ENCODE data around the gene CCDC73. TPM values are rescaled to one million over a fixed set of nuclear protein-coding genes. Genes with fewer than 3 reads are reported as not detected.

CCDC73 gene
- total and polyA plus RNA-seq, 2 donors from 2014 or later, result 0.25 to 0.47 TPM

- no peaks in the 10 kb centered on the region for H3K27me3 ChIP-seq (ENCODE audit: control insufficient read depth, insufficient read depth, low read length)
- intact Hi-C loops (cut with DNase I), result no loop called here
- H3K9ac ChIP-seq (ENCODE audit: low read length in 3 of 3), result no peak overlapping the region
- DNase-seq (peak in 2 of 5 donors; percentile 42 to 46), FAIRE-seq (no peak)
- no peak overlapping the region for H3K27ac ChIP-seq (ENCODE audit: low read depth in 2 of 2, low read length in 2 of 2)
- TF ChIP-seq, protein P1, sequence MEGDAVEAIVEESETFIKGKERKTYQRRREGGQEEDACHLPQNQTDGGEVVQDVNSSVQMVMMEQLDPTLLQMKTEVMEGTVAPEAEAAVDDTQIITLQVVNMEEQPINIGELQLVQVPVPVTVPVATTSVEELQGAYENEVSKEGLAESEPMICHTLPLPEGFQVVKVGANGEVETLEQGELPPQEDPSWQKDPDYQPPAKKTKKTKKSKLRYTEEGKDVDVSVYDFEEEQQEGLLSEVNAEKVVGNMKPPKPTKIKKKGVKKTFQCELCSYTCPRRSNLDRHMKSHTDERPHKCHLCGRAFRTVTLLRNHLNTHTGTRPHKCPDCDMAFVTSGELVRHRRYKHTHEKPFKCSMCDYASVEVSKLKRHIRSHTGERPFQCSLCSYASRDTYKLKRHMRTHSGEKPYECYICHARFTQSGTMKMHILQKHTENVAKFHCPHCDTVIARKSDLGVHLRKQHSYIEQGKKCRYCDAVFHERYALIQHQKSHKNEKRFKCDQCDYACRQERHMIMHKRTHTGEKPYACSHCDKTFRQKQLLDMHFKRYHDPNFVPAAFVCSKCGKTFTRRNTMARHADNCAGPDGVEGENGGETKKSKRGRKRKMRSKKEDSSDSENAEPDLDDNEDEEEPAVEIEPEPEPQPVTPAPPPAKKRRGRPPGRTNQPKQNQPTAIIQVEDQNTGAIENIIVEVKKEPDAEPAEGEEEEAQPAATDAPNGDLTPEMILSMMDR (IDR thresholded peaks at IDR 0.05; ENCODE audit: borderline replicate concordance, extremely low read depth, insufficient read depth), result no peak
- H3K36me3 ChIP-seq (ENCODE audit: control insufficient read depth in 2 of 3, insufficient read depth in 3 of 3, low read length in 3 of 3), result no peaks in the 10 kb centered on the region
- H3K4me3 ChIP-seq (ENCODE audit: low read length in 3 of 3), result no peak overlapping the region
- no peaks in the 10 kb centered on the region for H3K4me1 ChIP-seq (ENCODE audit: control insufficient read depth in 2 of 3, insufficient read depth in 2 of 3, low read depth in 1 of 3, low read length in 3 of 3)
- H3K9me3 ChIP-seq (ENCODE audit: control insufficient read depth in 2 of 3, insufficient read depth in 1 of 3, low read length in 3 of 3), result no peaks in the 10 kb centered on the region
Observed at GRCh38 chr11:32576456-32576855, 218.0 kb downstream of the CCDC73 start.

GRCh38 chr11:32575070-32575469 is 219.4 kb downstream of the CCDC73 start:
- Histone ChIP-seq H3K27ac (ENCODE audit: low read depth in 2 of 2, low read length in 2 of 2) (no peak overlapping the region), H3K4me1 (ENCODE audit: control insufficient read depth in 2 of 3, insufficient read depth in 2 of 3, low read depth in 1 of 3, low read length in 3 of 3) (peaks cover 0 to 4% (median 0%) of the 10 kb centered on the region in 3 donors), H3K9me3 (ENCODE audit: control insufficient read depth in 2 of 3, insufficient read depth in 1 of 3, low read length in 3 of 3) (no peaks in the 10 kb centered on the region), H3K9ac (ENCODE audit: low read length in 3 of 3) (no peak overlapping the region), H3K36me3 (ENCODE audit: control insufficient read depth in 2 of 3, insufficient read depth in 3 of 3, low read length in 3 of 3) (no peaks in the 10 kb centered on the region), H3K4me3 (ENCODE audit: low read length in 3 of 3) (no peak overlapping the region), H3K27me3 (ENCODE audit: control insufficient read depth, insufficient read depth, low read length) (no peaks in the 10 kb centered on the region)
- intact Hi-C loops (cut with DNase I), result no loop called here
- TF ChIP-seq, protein P1 (IDR thresholded peaks at IDR 0.05; ENCODE audit: borderline replicate concordance, extremely low read depth, insufficient read depth), result no peak
- FAIRE-seq (no peak), DNase-seq (no peak)

DNA sequence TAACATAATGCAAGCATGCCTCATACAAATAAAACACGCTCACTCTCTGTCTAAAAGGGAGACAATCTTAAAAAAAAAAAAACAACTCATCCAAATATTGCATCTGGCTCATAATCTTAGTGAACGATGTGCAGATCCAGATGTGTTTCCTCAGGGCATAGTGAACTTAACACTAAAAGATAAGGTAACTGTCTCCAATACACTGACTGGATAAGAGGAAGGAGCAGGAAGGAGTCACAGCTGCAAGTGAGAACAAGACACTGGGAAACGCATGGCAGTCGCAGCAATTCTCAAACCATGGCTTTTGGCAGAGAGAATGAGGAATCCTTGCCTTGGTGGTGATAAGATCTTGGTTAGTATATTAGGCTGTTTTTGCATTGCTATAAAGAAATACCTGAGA is 220.0 kb downstream of the CCDC73 start:
- intact Hi-C loops (cut with DNase I), result no loop called here
- H3K4me1 ChIP-seq (ENCODE audit: control insufficient read depth in 2 of 3, insufficient read depth in 2 of 3, low read depth in 1 of 3, low read length in 3 of 3), result peaks cover 0 to 4% (median 0%) of the 10 kb centered on the region in 3 donors
- H3K4me3 ChIP-seq (ENCODE audit: low read length in 3 of 3), result no peak overlapping the region
- no peak overlapping the region for H3K27ac ChIP-seq (ENCODE audit: low read depth in 2 of 2, low read length in 2 of 2)
- H3K36me3 ChIP-seq (ENCODE audit: control insufficient read depth in 2 of 3, insufficient read depth in 3 of 3, low read length in 3 of 3), result no peaks in the 10 kb centered on the region
- no peaks in the 10 kb centered on the region for H3K9me3 ChIP-seq (ENCODE audit: control insufficient read depth in 2 of 3, insufficient read depth in 1 of 3, low read length in 3 of 3)
- no peak overlapping the region for H3K9ac ChIP-seq (ENCODE audit: low read length in 3 of 3)
- FAIRE-seq, result no peak
- no peak for DNase-seq
- no peaks in the 10 kb centered on the region for H3K27me3 ChIP-seq (ENCODE audit: control insufficient read depth, insufficient read depth, low read length)
- TF ChIP-seq, protein P1 (IDR thresholded peaks at IDR 0.05; ENCODE audit: borderline replicate concordance, extremely low read depth, insufficient read depth), result no peak

DNA sequence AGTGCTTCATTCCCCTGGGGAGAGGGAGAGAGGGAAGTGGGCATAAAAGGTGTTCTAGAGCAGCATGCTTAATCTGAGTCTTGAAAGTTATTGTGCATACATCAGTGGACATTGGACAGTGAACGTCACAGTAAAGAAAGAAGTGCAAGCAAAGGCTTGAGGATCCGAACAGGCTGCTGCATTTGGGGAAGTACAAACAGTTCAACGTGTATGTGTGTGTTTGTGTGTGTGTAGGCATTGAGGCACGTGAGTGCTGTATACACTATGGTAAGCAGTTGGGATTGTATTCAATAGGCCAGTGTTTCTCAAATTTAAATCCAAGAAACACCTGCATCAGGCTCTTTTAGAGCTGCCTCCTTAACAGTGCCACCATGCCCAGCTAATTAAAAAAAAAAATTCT is 221.2 kb downstream of the CCDC73 start:
- intact Hi-C loops (cut with DNase I), result no loop called here
- no peak overlapping the region for H3K27ac ChIP-seq (ENCODE audit: low read depth in 2 of 2, low read length in 2 of 2)
- no peaks in the 10 kb centered on the region for H3K9me3 ChIP-seq (ENCODE audit: control insufficient read depth in 2 of 3, insufficient read depth in 1 of 3, low read length in 3 of 3)
- H3K4me1 ChIP-seq (ENCODE audit: control insufficient read depth in 2 of 3, insufficient read depth in 2 of 3, low read depth in 1 of 3, low read length in 3 of 3), result peaks cover 0 to 4% (median 0%) of the 10 kb centered on the region in 3 donors
- FAIRE-seq, result no peak
- H3K9ac ChIP-seq (ENCODE audit: low read length in 3 of 3), result no peak overlapping the region
- H3K4me3 ChIP-seq (ENCODE audit: low read length in 3 of 3), result no peak overlapping the region
- TF ChIP-seq, protein P1 (IDR thresholded peaks at IDR 0.05; ENCODE audit: borderline replicate concordance, extremely low read depth, insufficient read depth), result no peak
- no peak for DNase-seq
- H3K36me3 ChIP-seq (ENCODE audit: control insufficient read depth in 2 of 3, insufficient read depth in 3 of 3, low read length in 3 of 3), result no peaks in the 10 kb centered on the region
- H3K27me3 ChIP-seq (ENCODE audit: control insufficient read depth, insufficient read depth, low read length), result no peaks in the 10 kb centered on the region

Data from kidney (tissue), 14 donors.